Right lobe of liver (tissue), 6 donors: ENCODE results near the gene JAZF1. TPM values are rescaled to one million over a fixed set of nuclear protein-coding genes. Genes with fewer than 3 reads are reported as not detected.

Experiments
- ATAC-seq, 4 donors: fragments of 200-7000 bp; cut with Tn5 transposase; one replicate each; pipeline ENCODE4 v1.9.1; 2020; ENCODE audit warnings: mild to moderate bottlenecking in 4 of 4, moderate library complexity in 4 of 4
- DNase-seq, 3 donors: peaks; one replicate each; pipeline ENCODE4 v3.0.0-alpha.2; 2020
- H3K27ac ChIP-seq, 3 donors: fragments of 200-600 bp; one replicate each; pipeline ENCODE4 v1.8.0; 2022
- H3K27me3 ChIP-seq, 2 donors: fragments of 200-600 bp; one replicate each; pipeline ENCODE4 v1.8.0; 2022
- H3K36me3 ChIP-seq, 4 donors: fragments of 200-600 bp; sonication (generic) in 1 of 4; one replicate each; pipeline versions ENCODE4 v1.5.1 to v1.8.0; 2017 to 2022; ENCODE audit warnings: control low read depth in 1 of 4
- H3K4me1 ChIP-seq, 4 donors: fragments of 200-600 bp; sonication (generic) in 1 of 4; one replicate each; pipeline versions ENCODE4 v1.5.1 to v1.8.0; 2017 to 2022; ENCODE audit warnings: control low read depth in 1 of 4
- H3K4me3 ChIP-seq, 3 donors: fragments of 200-600 bp; one replicate each; pipeline ENCODE4 v1.8.0; 2022
- H3K9me3 ChIP-seq, 4 donors: fragments of 200-600 bp; sonication (generic) in 1 of 4; one replicate each; pipeline versions ENCODE4 v1.5.1 to v1.8.0; 2017 to 2022; ENCODE audit warnings: control low read depth in 1 of 4
- CTCF ChIP-seq, 4 donors: fragments of 200-600 bp in 3 of 4; fragments of 450-650 bp in 1 of 4; IDR thresholded peaks; one replicate each; pipeline versions ENCODE4 v1.5.1 to v1.8.0; 2016 to 2022; ENCODE audit warnings: antibody characterized with exemption in 4 of 4, mild to moderate bottlenecking in 2 of 4
- POLR2A ChIP-seq: fragments of 450-650 bp; IDR thresholded peaks from one replicate; pipeline ENCODE4 v1.6.1; 2017; ENCODE audit warnings: antibody characterized with exemption, mild to moderate bottlenecking
- WGBS: methylation state at CpG from one replicate; pipeline ENCODE4 v1.1.6; 2018; ENCODE audit warnings: low coverage, low lambda C conversion rate; ENCODE audit not compliant: insufficient coverage; ENCODE audit errors: missing lambda C conversion rate; 5-methylcytosine and 5-hydroxymethylcytosine counted together
- intact Hi-C, 2 donors: fragments of 100-400 bp; cut with DNase I; formaldehyde crosslinking; loops; one replicate each; pipeline versions ENCODE4 v1.11.2 to v1.14.1; 2022
- total RNA-seq, 6 experiments: library from RNA; depleted of rRNA in 2 of 6; stranded (reverse); fragments of >200 nt in 2 of 6; fragmentation: NEBNext Ultra II Directional in 3 of 6; extraction: Animal tissue kit (Norgen Biotek cat#: 25700) in 3 of 6; gene quantifications; one replicate each; pipeline versions ENCODE4 v1.1.0 to v1.2.4, GENCODE V29; 2016 to 2023
- donor health status: DM: no; HTN: yes; CAD: no.
- donor health status: DM: no; HTN: no; CAD: no.
- donor health status: DM: no; HTN: no; CAD: no.
- donor health status: DM: no; HTN: yes; CAD: no.
- donor health status: DM: no; HTN: yes; CAD: no.

The JAZF1 gene
- total RNA-seq, 6 experiments from 2014 or later: 4.8 to 20.9 (median 6.9) TPM

GRCh38 chr7:27808626-27809025 lies 372.0 kb downstream of the JAZF1 start:
- TF ChIP-seq CTCF (IDR thresholded peaks at IDR 0.05) (no peak), POLR2A (no peak)
- Histone ChIP-seq H3K27me3 (no peaks in the 10 kb centered on the region), H3K27ac (no peak overlapping the region), H3K4me3 (no peak overlapping the region), H3K4me1 (no peaks in the 10 kb centered on the region), H3K36me3 (peaks cover 0 to 2% (median 0%) of the 10 kb centered on the region in 4 donors), H3K9me3 (no peaks in the 10 kb centered on the region)
- 76% methylated on average over 2 of the region's 2 CpGs for WGBS
- intact Hi-C loops: no loop called here
- no peak for ATAC-seq
- DNase-seq: no peak

GRCh38 chr7:27804139-27804538 lies 376.5 kb downstream of the JAZF1 start:
- Histone ChIP-seq H3K27me3 (no peaks in the 10 kb centered on the region), H3K27ac (no peak overlapping the region), H3K36me3 (peaks cover 0 to 6% (median 0%) of the 10 kb centered on the region in 4 donors), H3K4me3 (no peak overlapping the region), H3K9me3 (no peaks in the 10 kb centered on the region), H3K4me1 (peaks cover 0 to 11% (median 0%) of the 10 kb centered on the region in 4 donors)
- TF ChIP-seq CTCF (IDR thresholded peaks at IDR 0.05): no peak
- TF ChIP-seq POLR2A: no peak
- no peak for DNase-seq
- WGBS: 54% methylated on average over 3 of the region's 3 CpGs
- peak in 2 of 4 donors; percentile 28 to 47 for ATAC-seq
- intact Hi-C loops: no loop called here

GRCh38 chr7:27802999-27803398 lies 377.6 kb downstream of the JAZF1 start:
- no peak overlapping the region for H3K4me3 ChIP-seq
- ATAC-seq (peak; percentile 25 to 78 (median 66)), DNase-seq (no peak)
- H3K9me3 ChIP-seq: no peaks in the 10 kb centered on the region
- TF ChIP-seq CTCF (IDR thresholded peaks at IDR 0.05) (no peak), POLR2A (no peak)
- H3K27me3 ChIP-seq: no peaks in the 10 kb centered on the region
- peaks cover 0 to 6% (median 0%) of the 10 kb centered on the region in 4 donors for H3K36me3 ChIP-seq
- intact Hi-C loops: no loop called here
- no peak overlapping the region for H3K27ac ChIP-seq
- peaks cover 0 to 11% (median 0%) of the 10 kb centered on the region in 4 donors for H3K4me1 ChIP-seq
- WGBS: 46% methylated on average over 2 of the region's 2 CpGs

- Histone ChIP-seq H3K27me3 (no peaks in the 10 kb centered on the region), H3K4me3 (no peak overlapping the region), H3K9me3 (no peaks in the 10 kb centered on the region), H3K36me3 (peaks cover 0 to 29% (median 2%) of the 10 kb centered on the region in 4 donors), H3K4me1 (peaks cover 0 to 11% (median 0%) of the 10 kb centered on the region in 4 donors), H3K27ac (no peak overlapping the region)
- no peak for ATAC-seq
- no peak for DNase-seq
- TF ChIP-seq CTCF (IDR thresholded peaks at IDR 0.05): no peak
- TF ChIP-seq POLR2A: no peak
- intact Hi-C loops: no loop called here
- 100% methylated on average over 2 of the region's 2 CpGs for WGBS
Observed at GRCh38 chr7:27799212-27799611, 381.4 kb downstream of the JAZF1 start.

GRCh38 chr7:27795977-27796376 lies 384.6 kb downstream of the JAZF1 start:
- H3K36me3 ChIP-seq: peaks cover 0 to 55% (median 13%) of the 10 kb centered on the region in 4 donors

More at GRCh38 chr7:27795977-27796376, 384.6 kb downstream of the JAZF1 start:
- Histone ChIP-seq H3K4me1 (no peaks in the 10 kb centered on the region), H3K4me3 (no peak overlapping the region), H3K27me3 (no peaks in the 10 kb centered on the region), H3K27ac (no peak overlapping the region), H3K9me3 (no peaks in the 10 kb centered on the region)
- intact Hi-C loops: no loop called here
- no peak for TF ChIP-seq POLR2A
- TF ChIP-seq CTCF (IDR thresholded peaks at IDR 0.05): no peak
- WGBS: 100% methylated on average over 1 of the region's 1 CpG
- no peak for DNase-seq
- no peak for ATAC-seq
